Measurements from ENCODE around the gene CASKIN1.

CASKIN1 gene

GRCh38 chr16:2179576-2179975 is 16.8 kb downstream of the CASKIN1 start:
- ATAC-seq (ENCODE audit: low read depth) (no peak), DNase-seq (ENCODE audit: low spot score) (no peak)
- peaks cover 5% of the 10 kb centered on the region for H3K4me1 ChIP-seq (ENCODE audit: insufficient read depth, poor library complexity, severe bottlenecking)
- H3K27me3 ChIP-seq (ENCODE audit: insufficient read depth, poor library complexity, severe bottlenecking): no peaks in the 10 kb centered on the region
- no peak overlapping the region for H3K4me3 ChIP-seq (ENCODE audit: severe bottlenecking)
- peaks cover 27% of the 10 kb centered on the region for H3K36me3 ChIP-seq (ENCODE audit: low read depth)
- TF ChIP-seq CTCF (IDR thresholded peaks at IDR 0.05; ENCODE audit: poor library complexity, severe bottlenecking): no peak
- H3K9me3 ChIP-seq (ENCODE audit: severe bottlenecking): no peaks in the 10 kb centered on the region
- H3K27ac ChIP-seq (ENCODE audit: poor library complexity, severe bottlenecking): no peak overlapping the region

GRCh38 chr16:2179107-2179501 is 17.3 kb downstream of the CASKIN1 start:
- Histone ChIP-seq H3K27me3 (ENCODE audit: insufficient read depth, poor library complexity, severe bottlenecking) (no peaks in the 10 kb centered on the region), H3K36me3 (ENCODE audit: low read depth) (peaks cover 32% of the 10 kb centered on the region), H3K9me3 (ENCODE audit: severe bottlenecking) (no peaks in the 10 kb centered on the region), H3K4me1 (ENCODE audit: insufficient read depth, poor library complexity, severe bottlenecking) (peaks cover 5% of the 10 kb centered on the region), H3K4me3 (ENCODE audit: severe bottlenecking) (no peak overlapping the region), H3K27ac (ENCODE audit: poor library complexity, severe bottlenecking) (no peak overlapping the region)
- ATAC-seq (ENCODE audit: low read depth): no peak
- no peak for TF ChIP-seq CTCF (IDR thresholded peaks at IDR 0.05; ENCODE audit: poor library complexity, severe bottlenecking)
- no peak for DNase-seq (ENCODE audit: low spot score)

- peak; percentile 40 for ATAC-seq (ENCODE audit: low read depth)
- no peaks in the 10 kb centered on the region for H3K27me3 ChIP-seq (ENCODE audit: insufficient read depth, poor library complexity, severe bottlenecking)
- no peak overlapping the region for H3K4me3 ChIP-seq (ENCODE audit: severe bottlenecking)
- H3K4me1 ChIP-seq (ENCODE audit: insufficient read depth, poor library complexity, severe bottlenecking): peaks cover 5% of the 10 kb centered on the region
- H3K9me3 ChIP-seq (ENCODE audit: severe bottlenecking): no peaks in the 10 kb centered on the region
- H3K27ac ChIP-seq (ENCODE audit: poor library complexity, severe bottlenecking): no peak overlapping the region
- no peak for TF ChIP-seq CTCF (IDR thresholded peaks at IDR 0.05; ENCODE audit: poor library complexity, severe bottlenecking)
- DNase-seq (ENCODE audit: low spot score): no peak
- peaks cover 35% of the 10 kb centered on the region for H3K36me3 ChIP-seq (ENCODE audit: low read depth)
These were observed 17.9 kb downstream of the CASKIN1 start for GRCh38 chr16:2178321-2179106.

- Histone ChIP-seq H3K27ac (ENCODE audit: poor library complexity, severe bottlenecking) (no peak overlapping the region), H3K27me3 (ENCODE audit: insufficient read depth, poor library complexity, severe bottlenecking) (no peaks in the 10 kb centered on the region), H3K4me3 (ENCODE audit: severe bottlenecking) (no peak overlapping the region), H3K9me3 (ENCODE audit: severe bottlenecking) (no peaks in the 10 kb centered on the region), H3K36me3 (ENCODE audit: low read depth) (peaks cover 41% of the 10 kb centered on the region), H3K4me1 (ENCODE audit: insufficient read depth, poor library complexity, severe bottlenecking) (peaks cover 5% of the 10 kb centered on the region)
- no peak for TF ChIP-seq CTCF (IDR thresholded peaks at IDR 0.05; ENCODE audit: poor library complexity, severe bottlenecking)
- no peak for DNase-seq (ENCODE audit: low spot score)
- ATAC-seq (ENCODE audit: low read depth): no peak
These were observed 18.8 kb downstream of the CASKIN1 start for GRCh38 chr16:2177561-2177960.

GRCh38 chr16:2177101-2177500 is 19.3 kb downstream of the CASKIN1 start:
- Histone ChIP-seq H3K27ac (ENCODE audit: poor library complexity, severe bottlenecking) (peak overlapping the region; percentile 22), H3K9me3 (ENCODE audit: severe bottlenecking) (no peaks in the 10 kb centered on the region), H3K4me3 (ENCODE audit: severe bottlenecking) (no peak overlapping the region), H3K36me3 (ENCODE audit: low read depth) (peaks cover 42% of the 10 kb centered on the region), H3K4me1 (ENCODE audit: insufficient read depth, poor library complexity, severe bottlenecking) (peaks cover 5% of the 10 kb centered on the region), H3K27me3 (ENCODE audit: insufficient read depth, poor library complexity, severe bottlenecking) (no peaks in the 10 kb centered on the region)
- no peak for ATAC-seq (ENCODE audit: low read depth)
- TF ChIP-seq CTCF (IDR thresholded peaks at IDR 0.05; ENCODE audit: poor library complexity, severe bottlenecking): no peak
- DNase-seq (ENCODE audit: low spot score): no peak

Data from RWPE2 (cell line).